HG03045 (cell line): ENCODE data around the gene SLTM.
"Not testable (repeated sequence)": the region's sequence is repeated elsewhere in the genome, so short reads cannot be mapped to it uniquely, and the experiment has no call there.

Experiments used
- ATAC-seq: cut with Tn5 transposase; IDR thresholded peaks from one replicate; pipeline ENCODE4 v1.9.1; 2021; ENCODE audit warnings: mild to moderate bottlenecking, moderate library complexity; ENCODE audit not compliant: unreplicated experiment

Gene SLTM

GRCh38 chr15:58929891-58930416 is 3.5 kb downstream of the SLTM start:
- ATAC-seq, result no peak

GRCh38 chr15:58926823-58927222 is 6.7 kb downstream of the SLTM start:
- ATAC-seq, result no peak

DNA sequence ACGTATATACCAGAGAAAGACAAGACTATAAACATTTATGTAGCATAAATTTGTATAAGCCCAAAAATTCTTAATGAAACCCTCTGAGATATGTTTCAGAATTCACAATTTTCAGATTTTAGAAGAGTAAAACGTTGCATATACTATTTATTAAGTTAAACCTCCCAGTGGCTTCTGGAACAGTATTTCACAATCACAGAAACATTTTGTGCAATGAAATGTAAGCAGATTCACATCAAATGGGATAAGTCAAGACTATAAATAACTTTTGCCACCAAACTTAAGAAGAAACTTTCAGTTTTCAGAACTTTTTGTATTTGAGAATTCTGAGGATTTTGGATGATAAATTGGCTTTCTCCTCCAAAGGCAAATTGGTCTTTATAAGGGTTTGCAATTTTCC is 9.2 kb downstream of the SLTM start:
- ATAC-seq, result no peak

- ATAC-seq, result no peak
Measured at GRCh38 chr15:58923696-58924300, 9.7 kb downstream of the SLTM start.

DNA sequence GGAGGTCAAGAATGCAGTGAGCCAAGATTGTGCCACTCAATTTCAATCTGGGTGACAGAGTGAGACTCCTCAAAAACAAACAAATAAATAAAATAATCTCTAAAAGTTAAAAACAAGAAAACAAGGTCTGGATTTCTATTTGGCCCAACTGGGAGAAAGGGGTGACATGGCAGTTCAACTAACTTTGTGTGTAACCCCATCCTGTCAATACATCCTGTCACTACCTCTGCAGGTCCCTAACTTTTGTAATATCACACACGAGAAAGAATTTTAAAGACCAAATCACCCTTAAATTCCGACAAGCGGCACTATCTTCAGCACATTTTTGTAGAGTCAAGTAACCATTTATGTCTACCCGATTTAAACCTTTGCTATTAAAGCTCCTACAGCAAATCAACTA is 10.2 kb downstream of the SLTM start:
- no peak for ATAC-seq

DNA sequence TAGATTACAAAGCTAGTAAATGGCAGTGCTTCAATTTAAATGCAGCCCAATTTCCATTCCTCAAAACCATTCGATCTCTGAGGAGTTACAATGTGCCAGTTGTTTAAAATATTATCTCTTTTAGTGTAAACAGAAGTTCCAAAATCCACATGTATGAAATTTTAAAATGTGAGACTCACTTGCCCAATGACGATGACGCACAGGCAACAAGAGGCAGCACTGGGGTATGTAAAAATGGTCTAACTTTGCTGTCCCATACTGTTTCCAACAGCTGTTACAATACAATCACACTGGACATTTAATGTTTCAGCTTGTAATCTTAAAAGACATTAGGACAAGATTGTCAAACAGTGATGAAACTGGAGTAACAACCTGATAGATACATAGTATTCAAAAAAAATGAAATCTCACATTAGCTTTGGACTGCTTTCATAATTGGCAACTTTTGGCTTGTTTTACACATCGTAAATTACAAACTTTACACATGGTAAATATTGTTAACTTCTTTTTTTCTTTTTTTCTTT is 12.2 kb downstream of the SLTM start:
- ATAC-seq, result no peak

GRCh38 chr15:58920447-58920846 is 13.0 kb downstream of the SLTM start:
- not testable (repeated sequence) for ATAC-seq

GRCh38 chr15:58919232-58919631 is 14.2 kb downstream of the SLTM start:
- ATAC-seq, result no peak

DNA sequence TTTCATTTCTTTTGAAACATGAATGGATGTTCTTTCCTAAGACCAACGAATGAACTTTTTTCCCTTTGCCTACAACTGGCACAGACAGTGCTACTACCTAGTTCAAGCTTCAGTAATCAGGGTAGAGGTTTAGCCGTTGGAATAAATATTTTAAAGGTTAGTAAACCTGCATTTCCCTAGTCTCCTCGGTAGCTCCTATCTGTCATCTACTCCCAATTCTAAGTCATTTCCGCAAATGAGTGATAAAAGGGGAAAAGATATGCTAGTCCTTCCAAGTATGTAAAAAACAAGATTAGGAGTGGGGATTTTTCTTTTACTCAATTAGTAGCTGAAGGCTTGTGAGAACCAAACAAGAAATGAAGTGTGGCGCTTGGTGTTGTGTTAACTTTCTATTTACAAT is 15.2 kb downstream of the SLTM start:
- no peak for ATAC-seq

DNA sequence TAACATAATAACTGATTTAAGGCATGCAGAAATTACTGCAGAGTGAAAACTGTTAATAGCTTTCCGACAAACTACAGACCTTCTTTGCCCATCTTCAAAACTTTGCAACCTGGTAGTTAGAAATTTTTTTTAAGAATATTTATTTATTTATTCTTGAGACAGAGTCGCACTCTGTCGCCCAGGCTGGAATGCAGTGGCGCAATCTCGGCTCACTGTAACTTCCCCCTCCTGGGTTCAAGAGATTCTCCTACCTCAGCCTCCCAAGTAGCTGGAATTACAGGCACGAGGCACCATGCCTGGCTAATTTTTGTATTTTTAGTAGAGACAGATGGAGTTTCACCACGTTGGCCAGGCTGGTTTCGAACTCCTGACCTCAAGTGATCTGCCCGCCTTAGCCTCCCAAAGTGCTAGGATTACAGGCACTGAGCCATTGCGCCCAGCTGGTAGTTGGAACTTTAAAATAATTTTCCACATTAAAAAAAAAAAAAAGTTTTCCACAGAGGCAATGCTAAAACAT is 15.8 kb downstream of the SLTM start:
- ATAC-seq, result not testable (repeated sequence)

- no peak for ATAC-seq
Measured at GRCh38 chr15:58916962-58917361, 16.5 kb downstream of the SLTM start.

- no peak for ATAC-seq
Measured at GRCh38 chr15:58910456-58910855, 23.0 kb downstream of the SLTM start.

DNA sequence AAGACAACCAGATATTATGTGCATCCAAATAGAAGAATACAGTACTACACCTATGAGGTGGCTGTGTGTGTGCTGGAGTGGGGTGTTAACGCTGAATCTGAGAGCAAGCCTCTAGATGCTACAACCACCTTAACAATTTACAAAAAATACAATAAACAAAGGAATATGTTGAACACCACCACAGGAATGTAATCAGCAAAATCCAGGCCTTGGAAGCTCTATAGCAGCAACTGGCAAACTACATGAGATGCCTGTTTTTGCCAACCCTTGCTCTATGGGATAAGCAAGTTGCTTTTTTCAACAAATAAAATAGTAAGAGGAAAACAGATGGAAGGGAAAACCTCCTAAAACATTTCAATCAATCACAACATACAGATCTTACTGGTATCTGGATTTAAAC is 23.9 kb downstream of the SLTM start:
- no peak for ATAC-seq

DNA sequence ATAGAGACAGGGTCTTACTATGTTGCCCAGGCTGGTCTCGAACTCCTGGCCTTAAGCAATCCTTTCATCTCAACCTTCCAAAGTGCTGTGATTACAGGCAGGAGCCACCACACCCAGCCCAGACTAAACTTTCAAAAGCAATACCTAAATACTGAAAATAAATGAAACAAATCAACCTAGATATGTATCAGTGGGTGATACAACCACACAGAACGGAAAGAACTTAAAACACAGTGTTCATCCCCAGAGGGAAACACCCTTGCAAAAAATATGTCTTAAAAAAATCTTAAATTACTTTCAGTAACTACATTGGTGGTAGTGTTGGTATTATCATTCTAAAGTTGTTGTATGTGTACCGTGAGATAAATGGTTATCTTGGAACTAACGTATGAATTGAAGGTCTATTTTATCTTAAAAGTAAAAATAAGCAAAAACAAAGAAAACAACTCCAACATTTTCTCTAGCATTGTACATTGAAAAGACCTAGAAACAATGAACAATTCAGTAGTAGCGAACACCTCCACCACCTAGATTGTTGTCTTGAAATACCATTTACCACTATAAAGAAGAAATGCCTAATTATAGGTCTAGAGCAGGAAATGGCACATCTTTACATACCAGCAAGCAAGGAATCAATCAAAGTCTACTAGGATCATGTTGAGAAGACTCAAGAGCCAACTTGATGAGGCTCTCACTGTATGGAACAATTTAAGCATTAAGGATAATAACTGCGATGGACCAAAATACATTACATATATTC is 24.7 kb downstream of the SLTM start:
- ATAC-seq, result no peak

- no peak for ATAC-seq
Measured at GRCh38 chr15:58900631-58901030, 32.8 kb downstream of the SLTM start.

- no peak for ATAC-seq
Measured at GRCh38 chr15:58898150-58898680, 35.3 kb downstream of the SLTM start.

DNA sequence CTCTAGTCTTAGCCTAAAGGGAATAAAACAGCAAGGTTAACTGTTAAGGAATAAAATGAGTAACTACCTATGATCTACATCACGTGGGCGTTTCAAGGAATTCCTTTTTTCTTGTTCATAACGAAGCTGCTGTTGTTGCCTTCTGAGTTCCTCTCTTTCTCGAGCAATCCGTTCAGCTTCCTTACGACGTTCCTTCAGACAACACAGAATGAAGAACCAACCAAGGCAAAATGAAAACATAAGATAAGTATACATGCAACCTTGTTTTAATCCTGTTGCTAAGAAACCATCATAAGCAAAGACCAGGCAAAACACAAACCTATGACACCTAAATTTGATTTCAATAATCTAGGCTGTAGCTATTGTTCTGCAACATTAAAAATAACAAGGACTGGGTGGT is 44.1 kb downstream of the SLTM start:
- no peak for ATAC-seq

DNA sequence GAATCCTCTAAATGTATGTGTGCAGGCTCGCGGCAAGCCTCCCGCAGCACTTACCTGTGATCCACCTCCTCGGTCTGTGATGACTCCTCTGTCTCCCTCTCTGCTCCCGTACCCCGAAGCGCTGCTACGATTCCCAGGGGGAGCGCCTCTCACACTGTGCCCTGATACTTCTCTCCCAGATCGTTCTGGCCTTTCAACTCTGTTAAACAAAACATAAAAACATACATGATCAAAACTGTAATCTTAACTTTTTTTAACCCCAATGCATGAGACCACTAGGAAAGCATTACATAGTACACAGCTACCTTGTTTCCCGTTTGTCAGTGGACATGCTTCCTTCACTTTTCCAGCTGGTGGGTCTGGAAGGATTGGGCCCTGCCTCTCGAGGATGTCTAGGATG is 46.6 kb downstream of the SLTM start:
- ATAC-seq, result no peak

GRCh38 chr15:58883926-58884325 is 49.6 kb downstream of the SLTM start:
- ATAC-seq, result not testable (repeated sequence)

- ATAC-seq, result no peak
Measured at GRCh38 chr15:58882243-58882642, 51.2 kb downstream of the SLTM start.

DNA sequence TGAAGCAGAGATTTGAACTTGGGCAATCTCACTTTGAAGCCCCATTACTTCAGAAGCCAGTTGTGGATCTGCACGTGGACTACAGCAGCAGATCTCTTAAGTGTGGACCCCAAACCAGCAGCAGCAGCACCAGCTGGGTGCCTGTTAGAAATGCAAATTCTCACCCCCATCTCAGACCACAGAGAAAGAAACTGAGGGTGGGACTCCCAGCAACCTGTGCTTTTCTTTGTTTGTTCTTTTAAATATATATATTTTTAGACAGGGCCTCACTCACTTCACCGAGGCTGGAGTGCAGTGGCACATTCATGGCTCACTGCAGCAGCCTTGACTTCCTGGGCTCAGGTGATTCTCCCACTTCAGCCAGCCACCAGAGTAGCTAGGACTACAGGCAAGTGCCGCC is 53.2 kb downstream of the SLTM start:
- peak; percentile 67 for ATAC-seq
